ENCODE measurements around the gene HPS1.

HPS1 gene

DNA sequence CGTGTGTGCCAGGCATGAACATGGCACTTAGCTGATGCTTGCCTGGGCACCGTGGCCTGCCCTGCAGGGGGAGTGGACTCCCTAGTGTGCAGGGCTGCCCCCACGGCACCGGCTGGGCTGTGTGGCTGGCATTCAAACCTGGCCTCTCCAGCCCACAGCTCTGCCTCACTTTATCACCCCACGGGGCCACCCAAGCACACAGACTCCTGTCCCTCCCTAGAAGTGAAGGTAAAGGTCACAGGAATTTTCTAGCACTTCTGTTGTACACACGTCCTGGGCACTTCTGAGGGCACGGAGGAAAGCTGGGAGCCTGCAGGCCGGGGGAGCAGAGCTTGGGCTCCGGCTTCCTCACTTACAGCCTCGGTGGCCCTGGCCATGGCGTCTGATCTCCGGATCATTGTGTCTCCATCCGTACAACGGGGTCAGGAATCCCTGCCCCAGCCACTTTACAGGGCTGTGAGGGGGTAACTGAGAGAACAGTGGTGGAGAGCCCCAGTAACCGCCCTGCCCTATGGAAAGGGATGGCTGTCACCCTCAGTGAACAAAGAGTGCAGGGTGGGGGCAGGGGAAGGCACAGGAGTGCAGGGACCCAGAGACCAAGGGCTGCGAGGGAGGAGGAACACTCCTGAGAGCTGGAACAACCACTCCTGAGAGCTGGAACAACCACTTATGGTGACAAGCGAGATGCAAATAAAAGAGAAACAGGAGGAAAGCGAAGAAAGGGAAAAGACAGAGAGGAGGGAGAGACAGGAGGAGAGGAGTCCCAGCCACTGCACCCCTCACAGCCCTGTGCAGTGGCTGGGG lies 27.9 kb downstream of the HPS1 start:
- TF ChIP-seq SPI1 (IDR thresholded peaks at IDR 0.05; ENCODE audit: low read depth, low read length): no peak
- TF ChIP-seq PAX5 (IDR thresholded peaks at IDR 0.05; ENCODE audit: insufficient read depth, low read length, severe bottlenecking): no peak
- TF ChIP-seq POU2F2 (IDR thresholded peaks at IDR 0.05; ENCODE audit: low read depth, low read length): no peak
- TF ChIP-seq POLR2AphosphoS5 (IDR thresholded peaks at IDR 0.05; ENCODE audit: low read depth, low read length): no peak
- no peak for TF ChIP-seq POLR2A (IDR thresholded peaks at IDR 0.05; ENCODE audit: low read depth, low read length)
- no peak for TF ChIP-seq TAF1 (IDR thresholded peaks at IDR 0.05; ENCODE audit: low read depth, low read length)
- DNase-seq (ENCODE audit: insufficient read length, low spot score) (no peak), FAIRE-seq (no peak)

DNA sequence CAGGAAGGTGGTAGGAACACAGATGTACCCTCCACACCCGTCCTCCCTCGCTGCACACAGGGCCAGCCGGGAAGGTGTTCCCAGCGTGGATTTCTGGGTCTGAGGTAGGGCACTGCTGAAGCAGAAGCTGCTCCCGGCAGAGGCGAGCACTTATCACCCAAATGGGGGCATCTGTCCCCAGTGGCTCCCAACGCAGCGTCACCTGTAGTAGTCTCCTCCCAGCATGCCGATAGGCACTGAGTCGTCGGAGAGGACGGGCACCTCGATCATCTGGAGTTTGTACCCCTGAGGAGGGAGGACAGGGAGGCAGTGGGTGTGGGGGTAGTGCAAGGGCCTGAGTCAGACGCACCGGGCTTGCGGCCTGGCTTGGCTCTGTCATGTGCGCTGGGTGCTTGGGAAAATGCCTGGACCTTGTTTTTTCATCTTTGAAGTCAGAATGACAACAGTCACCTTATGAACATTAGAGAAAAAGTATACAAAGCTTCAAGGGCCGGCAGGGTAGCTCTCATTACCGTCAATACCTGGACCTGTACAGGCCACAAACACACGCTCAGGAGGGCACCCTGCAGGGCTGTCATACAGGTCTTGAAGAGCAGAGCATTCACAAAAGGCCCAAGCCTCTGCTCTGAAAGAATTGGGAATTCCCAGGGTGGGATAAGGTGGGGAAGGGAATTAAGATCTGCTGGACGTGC lies 28.6 kb downstream of the HPS1 start:
- TF ChIP-seq POU2F2 (IDR thresholded peaks at IDR 0.05; ENCODE audit: low read depth, low read length) (no peak), TAF1 (IDR thresholded peaks at IDR 0.05; ENCODE audit: low read depth, low read length) (no peak), POLR2AphosphoS5 (IDR thresholded peaks at IDR 0.05; ENCODE audit: low read depth, low read length) (no peak), PAX5 (IDR thresholded peaks at IDR 0.05; ENCODE audit: insufficient read depth, low read length, severe bottlenecking) (no peak), POLR2A (IDR thresholded peaks at IDR 0.05; ENCODE audit: low read depth, low read length) (no peak), SPI1 (IDR thresholded peaks at IDR 0.05; ENCODE audit: low read depth, low read length) (no peak)
- FAIRE-seq (no peak), DNase-seq (ENCODE audit: insufficient read length, low spot score) (no peak)

DNA sequence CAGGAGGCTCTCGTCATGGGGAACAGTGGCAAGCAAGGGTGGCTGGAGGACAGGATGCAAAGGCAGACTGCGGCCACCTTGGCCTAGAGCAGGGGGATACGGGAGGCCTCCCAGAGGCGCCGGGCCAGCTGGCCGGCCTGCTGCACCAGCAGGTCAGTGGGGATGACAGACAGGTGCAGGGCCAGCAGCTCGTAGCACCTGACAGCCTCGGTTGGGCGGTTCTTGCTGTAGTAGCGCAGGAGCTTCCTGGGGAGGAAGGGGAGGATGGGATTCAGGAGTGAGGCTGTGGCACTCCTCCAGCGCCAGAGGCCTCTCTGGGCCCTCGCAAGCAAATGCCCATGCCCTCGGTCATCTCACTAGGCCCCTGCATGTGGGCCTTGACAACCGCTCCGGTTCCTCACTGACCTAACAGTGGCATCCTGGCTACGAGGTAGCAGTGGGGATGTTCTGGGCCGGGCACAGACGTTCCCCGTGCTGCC lies 29.2 kb downstream of the HPS1 start:
- DNase-seq (ENCODE audit: insufficient read length, low spot score) (no peak), FAIRE-seq (no peak)
- TF ChIP-seq POU2F2 (IDR thresholded peaks at IDR 0.05; ENCODE audit: low read depth, low read length) (no peak), TAF1 (IDR thresholded peaks at IDR 0.05; ENCODE audit: low read depth, low read length) (no peak), PAX5 (IDR thresholded peaks at IDR 0.05; ENCODE audit: insufficient read depth, low read length, severe bottlenecking) (no peak), SPI1 (IDR thresholded peaks at IDR 0.05; ENCODE audit: low read depth, low read length) (no peak), POLR2AphosphoS5 (IDR thresholded peaks at IDR 0.05; ENCODE audit: low read depth, low read length) (no peak)

DNA sequence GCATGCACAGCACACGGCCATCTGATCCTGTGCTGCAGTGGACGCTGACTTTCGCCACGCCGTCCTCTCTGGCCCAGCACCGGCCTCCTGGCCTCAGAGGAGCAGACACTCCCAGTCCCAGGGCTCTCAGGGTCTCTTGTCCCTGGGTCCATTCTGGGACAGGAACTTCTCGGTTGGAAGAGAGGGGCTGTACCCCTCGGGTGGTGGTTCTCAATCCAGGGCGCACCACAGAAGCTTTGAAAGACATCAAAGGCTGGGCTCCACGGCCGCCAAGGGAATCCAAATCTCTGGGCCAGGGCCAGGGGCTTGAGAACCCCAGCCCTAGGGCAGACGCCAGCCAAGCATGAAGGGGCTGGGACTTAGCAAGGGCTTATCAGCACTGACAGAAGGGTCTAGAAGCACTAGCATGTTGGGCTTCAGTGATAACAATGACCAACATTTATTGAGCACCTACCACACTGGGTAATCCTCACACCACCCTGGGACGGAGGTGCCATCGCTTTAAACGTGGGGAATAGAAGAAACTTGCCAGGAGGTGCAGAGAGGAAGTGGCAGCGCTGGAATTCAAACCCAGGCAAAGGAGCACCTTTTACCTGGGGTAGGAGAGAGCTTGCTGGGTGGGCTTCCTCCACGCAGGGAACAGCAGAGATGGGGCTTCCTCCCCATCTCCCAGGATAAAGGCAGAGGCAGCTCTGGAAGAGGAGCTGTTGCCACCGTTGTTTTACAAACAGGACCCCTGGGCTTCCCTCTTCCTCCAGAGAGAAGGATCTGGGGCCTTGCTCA lies 29.9 kb downstream of the HPS1 start:
- FAIRE-seq (no peak), DNase-seq (ENCODE audit: insufficient read length, low spot score) (no peak)
- no peak for TF ChIP-seq PAX5 (IDR thresholded peaks at IDR 0.05; ENCODE audit: insufficient read depth, low read length, severe bottlenecking)
- no peak for TF ChIP-seq SPI1 (IDR thresholded peaks at IDR 0.05; ENCODE audit: low read depth, low read length)
- no peak for TF ChIP-seq TAF1 (IDR thresholded peaks at IDR 0.05; ENCODE audit: low read depth, low read length)
- TF ChIP-seq POLR2AphosphoS5 (IDR thresholded peaks at IDR 0.05; ENCODE audit: low read depth, low read length): no peak
- TF ChIP-seq POLR2A (IDR thresholded peaks at IDR 0.05; ENCODE audit: low read depth, low read length): no peak
- TF ChIP-seq POU2F2 (IDR thresholded peaks at IDR 0.05; ENCODE audit: low read depth, low read length): no peak

DNA sequence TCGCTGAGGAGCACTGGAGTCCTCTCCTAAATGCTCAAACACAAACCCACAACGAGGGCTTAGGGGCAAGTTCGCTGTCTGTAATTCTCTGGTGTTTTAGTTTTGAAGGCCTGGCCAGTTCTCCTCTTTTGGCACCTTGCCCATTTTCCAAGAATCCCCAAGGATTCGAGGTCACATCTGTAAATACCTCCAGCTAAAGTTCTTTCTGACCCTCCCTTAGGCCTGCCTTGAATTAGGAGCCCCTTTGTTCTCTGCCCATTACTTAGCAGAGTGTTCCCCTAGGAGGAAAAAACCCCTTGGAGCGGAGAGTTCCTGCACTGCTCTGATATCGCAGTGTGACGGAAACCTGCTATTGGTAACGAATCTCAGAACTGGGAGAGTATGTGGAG lies 31.0 kb downstream of the HPS1 start:
- TF ChIP-seq POLR2A (IDR thresholded peaks at IDR 0.05; ENCODE audit: low read depth, low read length) (no peak), PAX5 (IDR thresholded peaks at IDR 0.05; ENCODE audit: insufficient read depth, low read length, severe bottlenecking) (no peak)
- FAIRE-seq (no peak), DNase-seq (ENCODE audit: insufficient read length, low spot score) (no peak)

DNA sequence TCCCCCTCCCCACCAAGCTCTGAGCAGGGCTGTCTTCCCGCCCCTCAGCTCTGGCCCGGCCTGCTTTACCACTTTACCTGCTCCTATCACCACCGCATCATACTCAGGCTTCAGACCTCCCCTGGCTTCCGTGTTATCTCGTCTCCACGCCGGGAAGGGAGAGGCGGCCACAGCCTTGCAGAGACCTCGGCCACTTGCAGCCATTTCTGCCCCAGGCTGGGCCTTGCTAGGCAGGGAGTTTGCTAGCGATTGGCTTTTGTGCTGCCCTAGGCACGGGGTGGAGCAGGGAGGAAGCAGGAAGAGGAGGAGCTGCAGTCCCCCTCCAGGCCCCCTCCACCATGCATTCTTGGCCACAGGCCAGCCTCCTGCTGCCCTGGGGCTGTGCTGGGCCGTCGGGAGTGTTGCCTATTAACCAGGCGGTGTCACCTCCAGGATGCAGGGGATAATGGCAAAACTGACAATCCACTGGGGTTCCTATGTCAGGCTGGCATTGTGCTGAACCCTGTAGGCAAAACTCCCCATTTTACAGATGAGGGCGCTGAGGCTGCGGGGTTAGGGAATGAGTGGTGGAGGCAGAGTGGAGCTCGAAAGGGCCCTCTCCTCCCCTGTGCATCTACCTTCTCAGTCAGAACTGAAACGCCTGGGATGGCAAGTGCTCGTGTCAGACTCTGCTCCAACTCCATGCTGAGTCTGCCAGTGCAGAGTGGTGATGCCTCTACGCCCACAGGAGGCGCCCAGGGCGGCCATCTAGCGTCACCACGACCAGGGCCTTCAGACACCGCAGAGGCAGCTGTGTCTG lies 31.6 kb downstream of the HPS1 start, which contains the start of gene PYROXD2:
PYROXD2 (minus strand) TSS at position 251 of the 799 bp plus-strand sequence; CDS start at position 204, 47 bp downstream.
- DNase-seq (ENCODE audit: insufficient read length, low spot score) (peak; percentile 82), FAIRE-seq (peak; percentile 95)
- TF ChIP-seq POLR2A (IDR thresholded peaks at IDR 0.05; ENCODE audit: low read depth, low read length) (peak; percentile 74), POLR2AphosphoS5 (IDR thresholded peaks at IDR 0.05; ENCODE audit: low read depth, low read length) (peak; percentile 73), SPI1 (IDR thresholded peaks at IDR 0.05; ENCODE audit: low read depth, low read length) (peak; percentile 33; the same call in 1 of the 2 replicates), TAF1 (IDR thresholded peaks at IDR 0.05; ENCODE audit: low read depth, low read length) (no peak), PAX5 (IDR thresholded peaks at IDR 0.05; ENCODE audit: insufficient read depth, low read length, severe bottlenecking) (no peak), POU2F2 (IDR thresholded peaks at IDR 0.05; ENCODE audit: low read depth, low read length) (no peak)

DNA sequence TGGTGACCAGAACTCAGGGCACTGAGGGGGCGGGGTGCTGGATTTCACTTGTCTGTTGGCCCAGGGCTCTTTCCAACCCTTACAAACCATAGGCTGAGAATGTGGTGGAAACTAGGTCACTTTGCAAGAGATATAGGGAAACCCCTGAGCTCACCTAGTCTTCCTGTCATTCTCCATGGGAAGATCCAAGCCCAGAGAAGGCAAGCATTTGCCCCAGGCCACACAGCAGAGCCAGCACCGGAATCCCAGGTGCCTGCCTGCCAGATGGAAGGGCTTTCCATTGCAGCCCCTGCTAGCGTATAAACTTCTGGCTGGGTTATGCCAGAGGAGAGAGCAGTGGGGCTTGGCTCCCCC lies 32.2 kb downstream of the HPS1 start:
- FAIRE-seq (no peak), DNase-seq (ENCODE audit: insufficient read length, low spot score) (no peak)

DNA sequence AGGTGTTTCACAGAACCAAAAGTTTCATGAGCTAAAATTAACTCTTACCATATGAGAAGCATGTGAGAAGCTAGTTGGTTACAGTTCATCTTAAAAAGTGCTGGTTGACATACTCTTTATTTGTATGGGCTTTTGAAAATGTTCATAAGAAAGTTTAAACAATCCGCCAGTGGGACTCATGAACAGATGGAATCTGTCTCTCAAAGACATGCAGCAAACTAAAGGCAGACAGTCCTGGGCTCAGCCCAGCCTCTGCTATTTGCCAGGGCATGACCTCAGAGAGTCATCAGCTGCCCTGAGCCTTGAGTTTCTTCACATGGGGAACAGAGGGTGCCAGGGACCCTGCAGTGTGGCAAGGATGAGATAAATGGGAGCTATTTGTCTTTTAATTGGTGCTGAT lies 35.0 kb downstream of the HPS1 start:
- TF ChIP-seq POLR2AphosphoS5 (IDR thresholded peaks at IDR 0.05; ENCODE audit: low read depth, low read length) (no peak), POU2F2 (IDR thresholded peaks at IDR 0.05; ENCODE audit: low read depth, low read length) (no peak), POLR2A (IDR thresholded peaks at IDR 0.05; ENCODE audit: low read depth, low read length) (no peak), SPI1 (IDR thresholded peaks at IDR 0.05; ENCODE audit: low read depth, low read length) (no peak), PAX5 (IDR thresholded peaks at IDR 0.05; ENCODE audit: insufficient read depth, low read length, severe bottlenecking) (no peak), TAF1 (IDR thresholded peaks at IDR 0.05; ENCODE audit: low read depth, low read length) (no peak)
- DNase-seq (ENCODE audit: insufficient read length, low spot score): no peak
- FAIRE-seq: no peak

More for the DNA sequence above, 32.2 kb downstream of the HPS1 start:
- TF ChIP-seq POU2F2 (IDR thresholded peaks at IDR 0.05; ENCODE audit: low read depth, low read length) (no peak), POLR2AphosphoS5 (IDR thresholded peaks at IDR 0.05; ENCODE audit: low read depth, low read length) (no peak), PAX5 (IDR thresholded peaks at IDR 0.05; ENCODE audit: insufficient read depth, low read length, severe bottlenecking) (no peak), TAF1 (IDR thresholded peaks at IDR 0.05; ENCODE audit: low read depth, low read length) (no peak), POLR2A (IDR thresholded peaks at IDR 0.05; ENCODE audit: low read depth, low read length) (no peak), SPI1 (IDR thresholded peaks at IDR 0.05; ENCODE audit: low read depth, low read length) (no peak)
